GM23338 (cell line): Measurements from ENCODE around the gene AGER. TPM values are rescaled to one million over a fixed set of nuclear protein-coding genes. Genes with fewer than 3 reads are reported as not detected.

Experiments used
- ATAC-seq: fragments of 200-7000 bp; cut with Tn5 transposase; 3 replicates; pipeline ENCODE4 v1.9.1; 2020
- DNase-seq: peaks from one replicate; pipeline ENCODE4 v3.0.0-alpha.2; 2015; ENCODE audit warnings: low spot score
- H2AFZ ChIP-seq: fragments of 200-600 bp; sonication (generic); 2 replicates; pipeline ENCODE4 v1.8.0; 2016; ENCODE audit warnings: antibody characterized with exemption, mild to moderate bottlenecking, moderate library complexity
- H3F3A ChIP-seq: fragments of 200-600 bp; sonication (generic); replicated peaks from 2 replicates; pipeline ENCODE4 v1.8.0; 2017; ENCODE audit warnings: antibody characterized with exemption, mixed run types, low read depth
- H3K27ac ChIP-seq: fragments of 200-600 bp; sonication (generic); 2 replicates; pipeline ENCODE4 v1.6.1; 2016; ENCODE audit warnings: low read depth
- H3K27me3 ChIP-seq: fragments of 200-600 bp; sonication (generic); 2 replicates; pipeline ENCODE4 v1.8.0; 2016; ENCODE audit warnings: mild to moderate bottlenecking, mixed run types, moderate library complexity; ENCODE audit not compliant: insufficient read depth
- H3K36me3 ChIP-seq: fragments of 200-600 bp; sonication (generic); 2 replicates; pipeline ENCODE4 v1.8.0; 2016; ENCODE audit warnings: mild to moderate bottlenecking; ENCODE audit not compliant: insufficient read depth
- H3K4me1 ChIP-seq: fragments of 200-600 bp; sonication (generic); 2 replicates; pipeline ENCODE4 v1.8.0; 2016; ENCODE audit warnings: mild to moderate bottlenecking, moderate library complexity; ENCODE audit not compliant: insufficient read depth
- H3K4me2 ChIP-seq: fragments of 200-600 bp; sonication (generic); 2 replicates; pipeline ENCODE4 v1.7.1; 2017; ENCODE audit warnings: mixed run types
- H3K4me3 ChIP-seq: fragments of 200-600 bp; sonication (generic); 2 replicates; pipeline ENCODE4 v1.6.1; 2016; ENCODE audit warnings: mixed run types
- H3K79me2 ChIP-seq: fragments of 200-600 bp; sonication (generic); replicated peaks from 2 replicates; pipeline ENCODE4 v1.8.0; 2017; ENCODE audit warnings: mild to moderate bottlenecking; ENCODE audit not compliant: insufficient read depth
- H3K9me2 ChIP-seq: fragments of 200-600 bp; sonication (generic); 2 replicates; pipeline ENCODE4 v1.8.0; 2017; ENCODE audit not compliant: insufficient read depth
- H4K20me1 ChIP-seq: fragments of 200-600 bp; sonication (generic); replicated peaks from 2 replicates; pipeline ENCODE4 v1.8.0; 2017; ENCODE audit warnings: mild to moderate bottlenecking; ENCODE audit not compliant: insufficient read depth
- H3K27ac Mint-ChIP-seq: 2 replicates; pipeline ENCODE4 v1.8.0; 2020; ENCODE audit warnings: inconsistent platforms, mild to moderate bottlenecking, moderate library complexity, mixed read lengths
- H3K27me3 Mint-ChIP-seq: 3 replicates; pipeline ENCODE4 v1.8.0; 2022; ENCODE audit warnings: low read depth, mild to moderate bottlenecking, moderate library complexity, mixed read lengths, inconsistent platforms; ENCODE audit not compliant: insufficient read depth, poor library complexity
- H3K36me3 Mint-ChIP-seq: 3 replicates; pipeline ENCODE4 v1.8.0; 2021; ENCODE audit warnings: low read depth, mild to moderate bottlenecking, inconsistent platforms, moderate library complexity, mixed read lengths
- H3K4me1 Mint-ChIP-seq: 3 replicates; pipeline ENCODE4 v1.8.0; 2020; ENCODE audit warnings: mild to moderate bottlenecking, inconsistent platforms, mixed read lengths
- H3K4me3 Mint-ChIP-seq: 3 replicates; pipeline ENCODE4 v1.8.0; 2021; ENCODE audit warnings: moderate library complexity, mild to moderate bottlenecking, inconsistent platforms, mixed read lengths
- H3K9me3 Mint-ChIP-seq: 3 replicates; pipeline ENCODE4 v1.8.0; 2020; ENCODE audit warnings: moderate library complexity, mild to moderate bottlenecking, inconsistent platforms, mixed read lengths
- CREB1 ChIP-seq: fragments of 250-450 bp; sonication (Bioruptor Pico); IDR thresholded peaks from 2 replicates; pipeline ENCODE4 v1.5.0; 2020; ENCODE audit warnings: low read depth, mild to moderate bottlenecking, moderate library complexity
- CTCF ChIP-seq, 2 experiments: fragments of 200-600 bp in 1 of 2; sonication (generic) in 1 of 2; conservative IDR thresholded peaks; 2 replicates each; pipeline versions ENCODE4 v1.5.1 to v1.6.1; 2016 to 2017; ENCODE audit warnings: antibody characterized with exemption in 2 of 2, low read depth in 2 of 2, mild to moderate bottlenecking in 2 of 2, moderate library complexity in 1 of 2
- EZH2 ChIP-seq: fragments of 200-600 bp; sonication (generic); IDR thresholded peaks from one replicate; pipeline ENCODE4 v1.8.0; 2017; ENCODE audit warnings: antibody characterized with exemption, mild to moderate bottlenecking, low read depth; ENCODE audit not compliant: unreplicated experiment
- EZH2phosphoT487 ChIP-seq: fragments of 200-600 bp; sonication (generic); IDR thresholded peaks from one replicate; pipeline ENCODE4 v1.8.1; 2018; ENCODE audit warnings: antibody characterized with exemption; ENCODE audit not compliant: unreplicated experiment
- JUNB ChIP-seq: IDR thresholded peaks from one replicate; pipeline ENCODE4 v1.6.1; 2016; ENCODE audit warnings: antibody characterized with exemption; ENCODE audit not compliant: unreplicated experiment
- POLR2AphosphoS5 ChIP-seq: IDR thresholded peaks from 2 replicates; pipeline ENCODE4 v1.6.1; 2016; ENCODE audit warnings: antibody characterized with exemption, low read depth
- REST ChIP-seq: IDR thresholded peaks from one replicate; pipeline ENCODE4 v1.6.1; 2018; ENCODE audit warnings: antibody characterized with exemption; ENCODE audit not compliant: unreplicated experiment
- STAT1 ChIP-seq: IDR thresholded peaks from one replicate; pipeline ENCODE4 v1.6.1; 2016; ENCODE audit warnings: antibody characterized with exemption; ENCODE audit not compliant: unreplicated experiment
- ZNF114 ChIP-seq: fragments of 250-450 bp; sonication (Bioruptor Pico); IDR thresholded peaks from 2 replicates; pipeline ENCODE4 v1.5.0; 2020; ENCODE audit warnings: mild to moderate bottlenecking, moderate library complexity
- ZNF331 ChIP-seq: fragments of 250-450 bp; sonication (Bioruptor Pico); IDR thresholded peaks from 2 replicates; pipeline ENCODE4 v1.5.0; 2020; ENCODE audit warnings: low read depth, mild to moderate bottlenecking, moderate library complexity
- polyA plus RNA-seq: library from polyadenylated mRNA; unstranded; fragments of >200 nt; fragmentation: Nextera tagmentation; extraction: Ambion mirVana; gene quantifications from 2 replicates; pipeline ENCODE4 v1.2.1, GENCODE V29; 2016
- total RNA-seq: library from RNA; depleted of rRNA; stranded (reverse); fragments of >200 nt; shearing (Covaris generic); gene quantifications from 2 replicates; pipeline ENCODE4 v1.2.3, GENCODE V29; 2014
- TF ChIP-seq, protein P1 (sequence below): fragments of 250-450 bp; sonication (Bioruptor Pico); IDR thresholded peaks from 2 replicates; pipeline ENCODE4 v1.5.0; 2020; ENCODE audit warnings: mild to moderate bottlenecking, moderate library complexity
- TF ChIP-seq, protein P2 (sequence below): IDR thresholded peaks from 2 replicates; pipeline ENCODE4 v1.6.1; 2016; ENCODE audit warnings: antibody characterized with exemption

AGER gene
- total and polyA plus RNA-seq, 2 experiments from 2014 or later: 2.3 to 3.4 TPM

GRCh38 chr6:32198345-32198696, 14.3 kb upstream of the AGER start:
- H2AFZ ChIP-seq: no peak overlapping the region
- H3K4me2 ChIP-seq: no peak overlapping the region
- peaks cover 28% of the 10 kb centered on the region for H3K4me1 ChIP-seq
- no peaks in the 10 kb centered on the region for H3K79me2 ChIP-seq
- H3K27ac ChIP-seq: no peak overlapping the region
- Mint-ChIP-seq H3K36me3 (no peaks in the 10 kb centered on the region), H3K9me3 (no peaks in the 10 kb centered on the region; the same call in 2 of the 3 replicates), H3K4me1 (peaks cover 32% of the 10 kb centered on the region), H3K27me3 (peaks cover 11% of the 10 kb centered on the region), H3K27ac (no peak overlapping the region), H3K4me3 (no peak overlapping the region; the same call in 2 of the 3 replicates)
- TF ChIP-seq CREB1 (CRISPR knock-in tag) (no peak), ZNF331 (CRISPR knock-in tag) (no peak), EZH2 (no peak), JUNB (no peak), ZNF114 (no peak), CTCF (conservative IDR thresholded peaks at IDR 0.05; ENCODE audit: low read depth in 2 of 2) (no peak), REST (no peak), STAT1 (no peak), POLR2AphosphoS5 (no peak), EZH2phosphoT487 (no peak)
- TF ChIP-seq, protein P1, sequence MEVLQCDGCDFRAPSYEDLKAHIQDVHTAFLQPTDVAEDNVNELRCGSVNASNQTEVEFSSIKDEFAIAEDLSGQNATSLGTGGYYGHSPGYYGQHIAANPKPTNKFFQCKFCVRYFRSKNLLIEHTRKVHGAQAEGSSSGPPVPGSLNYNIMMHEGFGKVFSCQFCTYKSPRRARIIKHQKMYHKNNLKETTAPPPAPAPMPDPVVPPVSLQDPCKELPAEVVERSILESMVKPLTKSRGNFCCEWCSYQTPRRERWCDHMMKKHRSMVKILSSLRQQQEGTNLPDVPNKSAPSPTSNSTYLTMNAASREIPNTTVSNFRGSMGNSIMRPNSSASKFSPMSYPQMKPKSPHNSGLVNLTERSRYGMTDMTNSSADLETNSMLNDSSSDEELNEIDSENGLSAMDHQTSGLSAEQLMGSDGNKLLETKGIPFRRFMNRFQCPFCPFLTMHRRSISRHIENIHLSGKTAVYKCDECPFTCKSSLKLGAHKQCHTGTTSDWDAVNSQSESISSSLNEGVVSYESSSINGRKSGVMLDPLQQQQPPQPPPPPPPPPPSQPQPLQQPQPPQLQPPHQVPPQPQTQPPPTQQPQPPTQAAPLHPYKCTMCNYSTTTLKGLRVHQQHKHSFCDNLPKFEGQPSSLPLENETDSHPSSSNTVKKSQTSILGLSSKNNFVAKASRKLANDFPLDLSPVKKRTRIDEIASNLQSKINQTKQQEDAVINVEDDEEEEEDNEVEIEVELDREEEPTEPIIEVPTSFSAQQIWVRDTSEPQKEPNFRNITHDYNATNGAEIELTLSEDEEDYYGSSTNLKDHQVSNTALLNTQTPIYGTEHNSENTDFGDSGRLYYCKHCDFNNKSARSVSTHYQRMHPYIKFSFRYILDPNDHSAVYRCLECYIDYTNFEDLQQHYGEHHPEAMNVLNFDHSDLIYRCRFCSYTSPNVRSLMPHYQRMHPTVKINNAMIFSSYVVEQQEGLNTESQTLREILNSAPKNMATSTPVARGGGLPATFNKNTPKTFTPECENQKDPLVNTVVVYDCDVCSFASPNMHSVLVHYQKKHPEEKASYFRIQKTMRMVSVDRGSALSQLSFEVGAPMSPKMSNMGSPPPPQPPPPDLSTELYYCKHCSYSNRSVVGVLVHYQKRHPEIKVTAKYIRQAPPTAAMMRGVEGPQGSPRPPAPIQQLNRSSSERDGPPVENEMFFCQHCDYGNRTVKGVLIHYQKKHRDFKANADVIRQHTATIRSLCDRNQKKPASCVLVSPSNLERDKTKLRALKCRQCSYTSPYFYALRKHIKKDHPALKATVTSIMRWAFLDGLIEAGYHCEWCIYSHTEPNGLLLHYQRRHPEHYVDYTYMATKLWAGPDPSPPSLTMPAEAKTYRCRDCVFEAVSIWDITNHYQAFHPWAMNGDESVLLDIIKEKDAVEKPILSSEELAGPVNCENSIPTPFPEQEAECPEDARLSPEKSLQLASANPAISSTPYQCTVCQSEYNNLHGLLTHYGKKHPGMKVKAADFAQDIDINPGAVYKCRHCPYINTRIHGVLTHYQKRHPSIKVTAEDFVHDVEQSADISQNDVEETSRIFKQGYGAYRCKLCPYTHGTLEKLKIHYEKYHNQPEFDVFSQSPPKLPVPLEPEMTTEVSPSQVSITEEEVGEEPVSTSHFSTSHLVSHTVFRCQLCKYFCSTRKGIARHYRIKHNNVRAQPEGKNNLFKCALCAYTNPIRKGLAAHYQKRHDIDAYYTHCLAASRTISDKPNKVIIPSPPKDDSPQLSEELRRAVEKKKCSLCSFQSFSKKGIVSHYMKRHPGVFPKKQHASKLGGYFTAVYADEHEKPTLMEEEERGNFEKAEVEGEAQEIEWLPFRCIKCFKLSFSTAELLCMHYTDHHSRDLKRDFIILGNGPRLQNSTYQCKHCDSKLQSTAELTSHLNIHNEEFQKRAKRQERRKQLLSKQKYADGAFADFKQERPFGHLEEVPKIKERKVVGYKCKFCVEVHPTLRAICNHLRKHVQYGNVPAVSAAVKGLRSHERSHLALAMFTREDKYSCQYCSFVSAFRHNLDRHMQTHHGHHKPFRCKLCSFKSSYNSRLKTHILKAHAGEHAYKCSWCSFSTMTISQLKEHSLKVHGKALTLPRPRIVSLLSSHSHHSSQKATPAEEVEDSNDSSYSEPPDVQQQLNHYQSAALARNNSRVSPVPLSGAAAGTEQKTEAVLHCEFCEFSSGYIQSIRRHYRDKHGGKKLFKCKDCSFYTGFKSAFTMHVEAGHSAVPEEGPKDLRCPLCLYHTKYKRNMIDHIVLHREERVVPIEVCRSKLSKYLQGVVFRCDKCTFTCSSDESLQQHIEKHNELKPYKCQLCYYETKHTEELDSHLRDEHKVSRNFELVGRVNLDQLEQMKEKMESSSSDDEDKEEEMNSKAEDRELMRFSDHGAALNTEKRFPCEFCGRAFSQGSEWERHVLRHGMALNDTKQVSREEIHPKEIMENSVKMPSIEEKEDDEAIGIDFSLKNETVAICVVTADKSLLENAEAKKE (CRISPR knock-in tag): no peak
- TF ChIP-seq, protein P2, sequence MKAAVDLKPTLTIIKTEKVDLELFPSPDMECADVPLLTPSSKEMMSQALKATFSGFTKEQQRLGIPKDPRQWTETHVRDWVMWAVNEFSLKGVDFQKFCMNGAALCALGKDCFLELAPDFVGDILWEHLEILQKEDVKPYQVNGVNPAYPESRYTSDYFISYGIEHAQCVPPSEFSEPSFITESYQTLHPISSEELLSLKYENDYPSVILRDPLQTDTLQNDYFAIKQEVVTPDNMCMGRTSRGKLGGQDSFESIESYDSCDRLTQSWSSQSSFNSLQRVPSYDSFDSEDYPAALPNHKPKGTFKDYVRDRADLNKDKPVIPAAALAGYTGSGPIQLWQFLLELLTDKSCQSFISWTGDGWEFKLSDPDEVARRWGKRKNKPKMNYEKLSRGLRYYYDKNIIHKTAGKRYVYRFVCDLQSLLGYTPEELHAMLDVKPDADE: no peak
- H3K4me3 ChIP-seq: no peak overlapping the region
- H3F3A ChIP-seq: peaks cover 17% of the 10 kb centered on the region
- DNase-seq (no peak), ATAC-seq (no peak)
- no peaks in the 10 kb centered on the region for H3K27me3 ChIP-seq
- H3K9me2 ChIP-seq: no peaks in the 10 kb centered on the region
- H4K20me1 ChIP-seq: no peaks in the 10 kb centered on the region
- no peaks in the 10 kb centered on the region for H3K36me3 ChIP-seq
